ENCODE measurements around the gene UPF2. TPM values are rescaled to one million over a fixed set of nuclear protein-coding genes. Genes with fewer than 3 reads are reported as not detected.

UPF2 gene
- total RNA-seq, 1 donor from 2014 or later: 16.4 TPM

DNA sequence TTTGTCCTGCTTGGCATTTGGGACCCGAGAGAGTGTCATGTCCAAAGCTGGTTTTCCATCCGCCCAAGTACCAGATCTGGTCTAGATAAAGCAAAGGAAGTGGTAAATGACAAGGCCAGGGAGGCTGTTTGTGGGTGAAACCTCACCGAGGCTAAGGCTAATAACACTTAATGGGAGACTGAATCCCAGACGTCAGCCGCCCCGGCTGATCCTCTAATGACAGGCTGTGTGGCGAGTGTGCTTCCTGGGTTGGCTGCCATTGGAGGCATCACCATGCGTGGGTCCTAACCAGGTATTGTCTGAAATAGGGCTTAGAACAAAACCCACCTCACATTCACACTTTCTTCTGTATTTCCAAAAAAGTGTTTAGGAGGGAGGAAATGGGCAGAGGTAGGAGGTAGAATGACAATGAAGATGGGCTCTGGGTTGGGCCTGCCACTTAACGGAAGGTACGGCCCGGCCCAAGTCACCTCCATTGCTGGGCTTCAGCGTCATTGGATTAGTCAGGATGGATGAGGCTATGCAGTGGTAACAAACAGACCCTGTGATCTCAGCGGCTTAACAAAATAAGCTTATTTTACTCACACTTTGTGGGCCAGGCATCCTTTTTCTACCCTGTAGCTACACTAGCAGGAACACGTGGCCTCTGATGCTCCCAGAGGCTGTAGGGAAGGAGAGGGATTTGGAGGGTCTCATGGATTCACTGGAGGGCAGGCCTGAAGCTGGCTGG, 159.8 kb downstream of the UPF2 start:
- Mint-ChIP-seq H3K27ac (ENCODE audit: unreplicated experiment) (no peak overlapping the region), H3K27me3 (ENCODE audit: unreplicated experiment) (peaks cover 3% of the 10 kb centered on the region), H3K4me3 (ENCODE audit: unreplicated experiment) (no peak overlapping the region), H3K36me3 (ENCODE audit: unreplicated experiment) (no peaks in the 10 kb centered on the region), H3K4me1 (ENCODE audit: low read depth, unreplicated experiment) (no peaks in the 10 kb centered on the region), H3K9me3 (ENCODE audit: unreplicated experiment) (no peaks in the 10 kb centered on the region)
- no peak for DNase-seq
- TF ChIP-seq CTCF (IDR thresholded peaks at IDR 0.05; ENCODE audit: partially characterized antibody, unreplicated experiment): no peak

DNA sequence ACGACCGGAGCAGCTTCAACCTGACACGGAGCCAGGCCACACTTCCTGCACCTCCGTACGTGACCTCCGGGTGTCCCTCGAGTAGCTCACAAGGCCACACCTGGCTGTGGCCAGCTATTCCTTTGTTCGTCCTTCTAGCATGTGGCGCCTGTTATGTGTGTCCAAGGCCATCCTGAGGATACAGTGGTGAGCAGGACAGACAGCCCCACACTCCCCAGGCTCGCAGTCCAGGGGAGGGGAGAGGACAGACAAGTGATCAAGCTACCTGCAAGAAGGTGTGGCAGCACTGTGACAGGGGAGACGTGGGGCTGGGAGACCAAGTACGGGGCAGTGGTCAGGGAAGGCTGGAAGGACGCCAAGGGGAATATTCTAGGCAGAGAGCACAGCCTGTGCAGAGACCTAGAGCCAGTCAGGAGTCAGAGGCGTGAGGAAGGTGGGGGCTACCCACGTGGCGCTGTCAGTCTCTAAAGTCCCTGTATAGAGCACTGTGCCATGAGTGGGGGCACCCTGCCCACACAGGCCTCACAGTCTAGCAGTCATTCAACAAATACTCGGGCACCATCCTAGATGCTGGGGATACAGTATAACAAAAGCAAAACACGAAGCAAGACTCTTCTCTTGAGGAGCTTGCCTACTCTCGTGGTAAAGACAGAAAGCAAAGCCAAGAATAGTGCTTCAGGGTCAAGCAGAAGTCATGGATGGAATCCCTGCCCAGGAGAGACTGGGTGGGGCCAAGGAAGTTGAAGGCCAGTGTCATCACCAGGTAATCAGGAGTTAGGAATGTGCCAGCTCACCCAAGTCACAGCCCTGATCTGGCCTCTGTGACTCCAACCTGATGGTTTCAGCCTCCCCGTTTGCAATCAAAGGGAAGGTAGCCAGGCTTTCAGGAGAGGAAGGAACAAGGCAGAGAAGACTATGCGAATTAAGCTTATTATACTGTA, 160.9 kb downstream of the UPF2 start:
- no peaks in the 10 kb centered on the region for H3K4me1 Mint-ChIP-seq (ENCODE audit: low read depth, unreplicated experiment)
- H3K27me3 Mint-ChIP-seq (ENCODE audit: unreplicated experiment): peaks cover 3% of the 10 kb centered on the region
- H3K27ac Mint-ChIP-seq (ENCODE audit: unreplicated experiment): no peak overlapping the region
- no peaks in the 10 kb centered on the region for H3K9me3 Mint-ChIP-seq (ENCODE audit: unreplicated experiment)
- H3K36me3 Mint-ChIP-seq (ENCODE audit: unreplicated experiment): no peaks in the 10 kb centered on the region
- H3K4me3 Mint-ChIP-seq (ENCODE audit: unreplicated experiment): no peak overlapping the region
- DNase-seq: no peak
- peak; percentile 33 for TF ChIP-seq CTCF (IDR thresholded peaks at IDR 0.05; ENCODE audit: partially characterized antibody, unreplicated experiment)

DNA sequence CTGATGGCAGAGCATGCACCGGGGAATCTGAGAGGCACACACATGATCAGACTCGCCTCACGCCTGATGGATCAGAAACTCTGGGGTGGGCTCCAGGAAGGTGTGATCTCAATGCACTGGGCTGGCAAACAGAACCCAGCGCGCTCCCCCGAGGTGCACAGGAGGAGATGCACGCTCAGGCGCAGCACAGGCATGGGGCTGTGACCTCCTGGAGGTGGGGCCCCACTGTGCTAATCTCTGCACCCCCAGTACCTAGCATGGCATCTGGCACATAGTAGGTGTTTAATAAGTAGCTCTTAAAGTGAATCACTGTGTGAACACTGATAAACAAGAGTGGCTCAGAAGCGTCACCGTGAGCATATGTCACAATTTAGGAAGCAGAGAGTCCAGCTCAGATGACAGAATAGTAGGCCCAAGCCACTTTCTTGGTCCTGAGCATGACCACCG, 161.6 kb downstream of the UPF2 start:
- no peaks in the 10 kb centered on the region for H3K36me3 Mint-ChIP-seq (ENCODE audit: unreplicated experiment)
- no peak overlapping the region for H3K27ac Mint-ChIP-seq (ENCODE audit: unreplicated experiment)
- no peak for DNase-seq
- H3K4me3 Mint-ChIP-seq (ENCODE audit: unreplicated experiment): no peak overlapping the region
- no peaks in the 10 kb centered on the region for H3K9me3 Mint-ChIP-seq (ENCODE audit: unreplicated experiment)
- TF ChIP-seq CTCF (IDR thresholded peaks at IDR 0.05; ENCODE audit: partially characterized antibody, unreplicated experiment): no peak
- peaks cover 7% of the 10 kb centered on the region for H3K27me3 Mint-ChIP-seq (ENCODE audit: unreplicated experiment)
- H3K4me1 Mint-ChIP-seq (ENCODE audit: low read depth, unreplicated experiment): no peaks in the 10 kb centered on the region

DNA sequence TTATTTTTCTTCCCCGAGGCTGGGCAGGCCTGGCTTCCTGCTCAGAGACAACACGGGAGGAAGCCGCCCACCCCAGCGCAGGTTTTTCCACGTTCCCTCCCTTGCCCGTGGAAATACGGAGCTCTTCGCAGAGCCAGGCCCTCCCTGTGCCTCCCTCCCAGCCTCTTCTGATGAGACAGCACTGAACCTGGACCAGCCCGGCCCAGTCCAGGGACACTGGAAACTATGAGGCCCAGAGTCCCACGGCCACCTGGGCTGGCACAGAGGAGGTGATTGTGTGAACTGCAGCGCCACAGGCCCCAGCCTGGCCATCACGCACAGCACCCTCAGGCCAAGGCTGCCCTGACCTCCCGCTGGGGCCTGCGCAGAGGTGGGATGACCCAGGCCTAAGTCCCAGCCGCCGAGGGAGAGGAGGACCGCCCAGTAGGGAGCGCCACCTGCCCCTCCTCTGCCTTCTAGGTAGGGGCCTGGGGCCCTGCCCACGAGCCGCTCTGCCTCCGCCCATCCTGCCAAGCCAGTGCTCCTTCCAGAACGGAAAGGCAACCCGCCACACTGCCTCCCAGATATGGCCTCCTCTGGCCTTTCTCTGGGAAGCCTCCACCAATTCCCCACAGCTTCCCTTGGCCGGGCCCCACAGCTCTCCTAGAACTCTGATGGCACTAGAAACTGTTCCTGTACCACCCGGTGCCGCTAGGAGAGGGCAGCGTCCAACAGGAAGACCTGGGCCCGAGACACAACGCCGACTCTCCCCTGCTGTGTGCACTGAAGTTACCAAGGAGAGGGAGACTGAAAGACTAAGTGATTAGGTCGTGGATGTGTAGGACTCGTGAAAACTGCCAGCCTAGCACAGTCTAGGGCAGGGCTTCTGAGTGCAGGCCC, 162.2 kb downstream of the UPF2 start:
- no peak for DNase-seq
- H3K27ac Mint-ChIP-seq (ENCODE audit: unreplicated experiment): no peak overlapping the region

More for the DNA sequence above, 162.2 kb downstream of the UPF2 start:
- H3K9me3 Mint-ChIP-seq (ENCODE audit: unreplicated experiment): no peaks in the 10 kb centered on the region
- H3K36me3 Mint-ChIP-seq (ENCODE audit: unreplicated experiment): no peaks in the 10 kb centered on the region
- no peak for TF ChIP-seq CTCF (IDR thresholded peaks at IDR 0.05; ENCODE audit: partially characterized antibody, unreplicated experiment)
- no peak overlapping the region for H3K4me3 Mint-ChIP-seq (ENCODE audit: unreplicated experiment)
- H3K27me3 Mint-ChIP-seq (ENCODE audit: unreplicated experiment): peaks cover 7% of the 10 kb centered on the region
- no peaks in the 10 kb centered on the region for H3K4me1 Mint-ChIP-seq (ENCODE audit: low read depth, unreplicated experiment)

Data from glutamatergic neuron (in vitro differentiated cells).